GM21717 (cell line): Measurements from ENCODE around the gene CHURC1.

Experiments
- ATAC-seq: cut with Tn5 transposase; IDR thresholded peaks from one replicate; pipeline ENCODE4 v1.9.1; 2021; ENCODE audit warnings: mild to moderate bottlenecking, moderate library complexity; ENCODE audit not compliant: unreplicated experiment

Gene CHURC1

GRCh38 chr14:64914237-64915028, at the start of gene CHURC1:
Gene CHURC1 (plus strand): TSS chr14:64914455. CDS start chr14:64914496, 41 bp downstream.
- ATAC-seq: peak; percentile 92

GRCh38 chr14:64865109-64865508, 49.1 kb upstream of the CHURC1 start:
- ATAC-seq: no peak

- ATAC-seq: no peak
These were observed 48.3 kb upstream of the CHURC1 start for GRCh38 chr14:64865992-64866391.

- no peak for ATAC-seq
These were observed 47.1 kb upstream of the CHURC1 start for GRCh38 chr14:64867182-64867581.

- no peak for ATAC-seq
These were observed 45.9 kb upstream of the CHURC1 start for GRCh38 chr14:64868379-64868778.

- no peak for ATAC-seq
These were observed 45.4 kb upstream of the CHURC1 start for GRCh38 chr14:64868841-64869240.

GRCh38 chr14:64870160-64870559, 44.1 kb upstream of the CHURC1 start:
- ATAC-seq: no peak

GRCh38 chr14:64871344-64871743, 42.9 kb upstream of the CHURC1 start:
- ATAC-seq: no peak

GRCh38 chr14:64873506-64874219, 40.6 kb upstream of the CHURC1 start:
- no peak for ATAC-seq

GRCh38 chr14:64875350-64875749, 38.9 kb upstream of the CHURC1 start:
- no peak for ATAC-seq

GRCh38 chr14:64877846-64878245, 36.4 kb upstream of the CHURC1 start:
- ATAC-seq: no peak

GRCh38 chr14:64878837-64879634, 35.2 kb upstream of the CHURC1 start:
- ATAC-seq: no peak

- no peak for ATAC-seq
These were observed 34.5 kb upstream of the CHURC1 start, which contains the start of gene SPTB for GRCh38 chr14:64879635-64880220. Gene SPTB (minus strand): TSS chr14:64879907. CDS start chr14:64823094, 56,813 bp downstream.

GRCh38 chr14:64880221-64881121, 33.8 kb upstream of the CHURC1 start:
- no peak for ATAC-seq

- no peak for ATAC-seq
These were observed 28.7 kb upstream of the CHURC1 start for GRCh38 chr14:64885559-64885958.

GRCh38 chr14:64889352-64889751, 24.9 kb upstream of the CHURC1 start:
- no peak for ATAC-seq

- ATAC-seq: no peak
These were observed 22.9 kb upstream of the CHURC1 start for GRCh38 chr14:64891173-64891838.

- ATAC-seq: no peak
These were observed 22.3 kb upstream of the CHURC1 start for GRCh38 chr14:64891839-64892375.

GRCh38 chr14:64899958-64900357, 14.3 kb upstream of the CHURC1 start:
- no peak for ATAC-seq
